ENCODE measurements around the gene TRMT11.
"Not testable (repeated sequence)": the region's sequence is repeated elsewhere in the genome, so short reads cannot be mapped to it uniquely, and the experiment has no call there.

The TRMT11 gene

DNA sequence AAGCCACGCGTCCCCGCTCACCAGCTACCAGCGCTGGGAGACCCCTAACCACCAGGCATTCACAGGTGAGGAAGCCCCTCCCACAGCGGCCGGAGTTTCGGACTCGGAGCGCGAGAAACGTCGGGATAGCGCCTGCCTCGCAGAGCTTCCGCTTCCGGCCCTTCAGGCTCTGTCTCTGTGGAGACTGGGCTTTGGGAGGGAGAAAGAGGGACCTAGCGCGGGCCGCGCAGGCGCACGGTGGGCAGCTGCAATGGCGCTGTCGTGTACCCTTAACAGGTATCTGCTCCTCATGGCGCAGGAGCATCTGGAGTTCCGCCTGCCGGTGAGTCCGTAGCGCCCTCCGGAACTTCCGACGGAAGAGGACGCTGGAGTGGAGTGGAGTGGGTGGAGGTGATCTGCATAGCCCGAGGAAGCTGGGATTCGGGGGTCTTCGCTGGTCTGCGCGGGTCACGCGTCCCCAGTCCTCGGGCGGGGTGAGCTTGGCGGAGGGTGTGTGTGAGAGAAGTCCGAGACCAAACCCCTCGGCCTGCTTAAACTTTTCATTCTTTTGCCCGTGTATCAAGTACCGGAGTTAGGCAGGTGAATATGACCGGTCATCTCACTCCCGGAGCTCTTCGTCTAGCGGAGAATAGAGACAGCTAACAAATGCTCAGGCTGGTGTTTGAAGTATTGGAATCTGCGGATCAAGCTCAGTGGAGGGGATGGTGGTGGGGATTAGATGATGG lies at the start of gene TRMT11:
TRMT11 (plus strand) TSS at position 240 of the 725 bp plus-strand sequence; CDS start at position 251, 11 bp downstream.
- DNase-seq (ENCODE audit: low read depth, low spot score): peak; percentile 33
- peak within 1 kb of the TSS; percentile 86 for H3K27ac ChIP-seq

DNA sequence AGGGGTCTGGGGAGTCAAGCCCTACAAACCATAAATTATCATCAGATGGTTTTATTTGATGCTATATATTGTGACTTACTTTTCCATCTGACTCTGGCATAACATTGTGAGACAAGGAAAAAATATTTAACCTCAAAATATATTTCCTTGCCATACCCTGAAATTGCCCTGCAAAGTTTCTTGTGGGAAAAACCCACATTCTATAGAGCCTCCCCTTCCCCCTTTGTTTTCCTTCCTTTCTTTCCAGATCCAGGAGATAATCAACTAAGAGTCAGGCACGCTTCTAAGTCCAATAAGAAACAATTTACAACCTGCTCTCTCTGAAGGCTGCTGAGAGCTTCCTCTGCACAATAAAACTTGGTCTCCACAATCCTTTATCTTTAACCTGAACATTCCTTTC lies 47.3 kb upstream of the TRMT11 start:
- H3K27ac ChIP-seq: no peak overlapping the region
- DNase-seq (ENCODE audit: low read depth, low spot score): no peak

DNA sequence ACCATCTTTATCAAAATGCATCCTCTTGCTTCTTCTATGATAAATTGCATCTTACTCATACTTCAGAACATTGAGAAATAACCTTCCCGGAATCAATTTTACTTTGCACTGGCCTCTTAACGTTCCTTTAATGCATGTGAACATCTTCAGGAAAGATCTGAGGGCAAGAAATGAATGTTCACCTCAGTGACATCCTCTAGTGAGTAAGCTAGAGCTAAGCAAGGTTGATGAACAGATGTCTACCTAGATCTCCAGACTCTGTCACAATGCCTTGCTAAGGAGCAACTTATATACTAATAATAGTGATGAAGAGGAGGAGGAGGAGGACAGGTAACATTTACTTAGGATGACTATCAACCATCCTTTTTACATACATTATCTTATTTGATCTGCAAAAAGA lies 46.5 kb upstream of the TRMT11 start:
- DNase-seq (ENCODE audit: low read depth, low spot score): no peak
- H3K27ac ChIP-seq: no peak overlapping the region

DNA sequence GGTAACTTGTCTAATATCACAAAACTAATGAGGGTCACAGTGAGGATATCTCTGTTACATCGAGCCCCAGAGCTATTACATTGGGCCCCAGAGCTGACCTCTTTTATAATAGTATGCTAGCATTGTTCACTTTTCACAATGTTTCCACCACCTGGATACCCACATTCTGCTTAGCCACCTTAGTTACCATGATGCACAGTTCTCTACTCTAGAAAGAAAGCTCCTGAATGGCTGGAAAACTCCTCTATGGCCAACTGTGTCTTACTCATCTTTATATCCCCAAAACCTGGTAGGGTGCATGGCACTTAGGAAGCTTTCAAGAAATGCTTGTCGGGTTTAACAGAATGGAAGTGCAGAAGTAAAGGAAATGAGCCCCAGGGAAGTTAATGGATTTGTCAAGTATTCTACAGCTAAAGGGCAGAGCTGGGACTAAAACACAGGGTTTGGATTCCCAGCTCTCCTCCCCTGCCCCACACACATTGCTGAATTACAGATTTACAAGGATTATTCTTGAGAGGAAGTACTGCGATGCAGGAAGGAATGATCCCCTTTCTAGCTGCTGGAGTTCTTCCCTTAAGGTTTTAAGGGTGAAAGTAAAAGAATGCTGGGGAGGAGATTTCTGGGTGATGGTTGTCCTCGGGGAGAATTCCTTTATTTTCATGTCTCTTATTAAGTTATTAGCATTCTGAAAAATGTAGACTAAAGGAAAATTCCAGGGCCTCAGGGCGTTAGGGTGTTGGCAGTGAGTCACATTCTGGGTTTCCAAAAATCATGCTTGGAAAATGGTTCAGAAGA lies 45.9 kb upstream of the TRMT11 start:
- no peak for DNase-seq (ENCODE audit: low read depth, low spot score)
- peak overlapping the region; percentile 29 for H3K27ac ChIP-seq

DNA sequence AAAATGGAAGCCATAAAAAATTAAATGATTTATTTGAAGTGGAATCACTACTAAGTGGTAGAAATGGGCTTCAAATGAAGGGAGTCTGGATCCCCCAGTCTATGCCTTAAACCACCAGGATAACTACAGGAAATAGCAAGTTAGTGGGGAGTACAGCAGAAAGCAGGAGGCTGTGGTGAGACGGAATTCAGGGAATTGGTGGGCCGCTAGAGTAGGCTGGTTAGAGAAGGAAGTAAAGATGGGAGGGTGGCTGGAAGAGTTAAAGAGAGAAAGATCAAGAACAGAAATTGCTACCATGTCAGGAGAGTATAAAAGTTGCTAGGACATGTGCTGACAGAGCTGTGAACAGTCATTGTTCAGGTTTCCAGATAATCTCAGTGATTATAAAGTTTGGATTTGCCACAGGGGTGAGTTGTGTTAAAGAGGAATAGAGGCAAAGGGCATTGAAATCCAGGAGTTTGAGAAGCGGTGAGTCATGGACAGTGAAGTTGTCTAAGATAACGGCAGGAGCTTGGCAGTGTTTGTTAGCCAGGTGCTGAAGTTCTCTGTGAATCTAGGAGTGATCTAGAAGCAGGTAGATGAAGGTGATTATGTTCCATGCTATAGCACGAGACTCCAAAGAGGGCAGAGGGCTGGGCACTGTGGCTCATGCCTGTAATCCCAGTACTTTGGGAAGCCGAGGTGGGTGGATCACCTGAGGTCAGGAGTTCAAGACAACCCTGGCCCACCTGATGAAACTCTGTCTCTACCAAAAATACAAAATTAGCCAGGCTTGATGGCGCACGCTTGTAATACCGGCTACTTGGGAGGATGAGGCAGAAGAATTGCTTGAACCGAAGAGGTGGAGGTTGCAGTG lies 43.4 kb upstream of the TRMT11 start:
- H3K27ac ChIP-seq: peak overlapping the region; percentile 15
- no peak for DNase-seq (ENCODE audit: low read depth, low spot score)

DNA sequence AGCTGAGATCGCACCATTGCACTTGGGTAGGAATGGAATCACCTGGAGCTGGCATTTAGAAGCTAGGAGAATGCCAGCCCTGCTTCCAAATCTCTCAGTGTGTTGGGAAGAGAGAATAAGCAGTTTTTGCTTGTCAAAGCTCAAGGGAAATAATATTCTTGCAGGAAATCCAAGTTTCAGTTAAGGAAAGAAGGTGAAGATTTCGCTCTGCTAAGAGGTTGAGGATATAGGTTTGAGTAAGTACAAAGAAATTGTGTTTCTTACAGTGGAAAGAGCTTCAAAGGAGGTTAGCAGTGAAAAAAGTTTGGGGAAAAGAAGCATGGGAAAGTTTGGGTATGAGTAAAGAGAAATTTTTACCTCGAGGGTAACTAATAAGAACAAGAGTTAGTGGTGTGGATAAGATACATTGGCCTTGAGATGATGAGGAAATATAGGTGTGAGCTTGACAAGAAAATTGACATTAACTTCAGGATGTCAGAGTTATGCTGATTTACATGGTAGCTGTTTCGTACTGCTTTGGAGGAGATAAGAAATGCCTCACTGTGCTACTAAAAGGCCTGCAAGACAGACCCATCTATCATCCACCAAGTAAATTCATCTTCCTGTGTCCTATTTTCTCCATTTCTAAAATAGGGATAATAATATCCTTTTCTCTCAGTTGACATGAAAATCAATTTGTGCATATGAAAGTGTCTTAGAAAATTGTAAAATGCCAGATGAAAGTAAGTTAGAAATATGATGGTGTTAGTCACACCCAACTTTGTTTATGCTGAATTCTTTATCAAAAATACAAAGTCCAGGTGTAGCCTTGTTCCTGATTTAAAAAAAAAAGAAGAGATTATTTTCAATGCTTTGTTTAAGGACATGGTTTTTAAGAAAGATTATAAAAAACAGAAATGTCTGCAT lies 42.6 kb upstream of the TRMT11 start:
- H3K27ac ChIP-seq: peak overlapping the region; percentile 71
- no peak for DNase-seq (ENCODE audit: low read depth, low spot score)

DNA sequence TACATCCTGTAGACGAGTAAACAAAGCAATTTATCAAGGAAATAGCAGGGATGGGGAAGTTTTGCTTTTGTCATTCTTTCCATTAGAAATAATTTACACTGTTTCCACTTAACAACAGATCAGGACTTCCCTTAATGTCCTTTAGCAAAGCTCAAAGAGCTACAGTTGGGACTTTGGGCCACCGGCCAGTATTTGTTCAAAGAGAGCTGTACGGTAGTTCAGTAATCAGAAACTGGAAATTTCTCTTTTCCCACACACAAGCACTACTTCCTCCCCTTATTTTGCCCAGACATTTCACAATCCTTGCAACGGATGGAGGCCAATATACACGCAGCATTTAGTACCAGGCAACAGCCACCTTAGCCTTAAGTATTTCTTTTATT lies 41.9 kb upstream of the TRMT11 start:
- no peak for DNase-seq (ENCODE audit: low read depth, low spot score)
- H3K27ac ChIP-seq: peak overlapping the region; percentile 71

DNA sequence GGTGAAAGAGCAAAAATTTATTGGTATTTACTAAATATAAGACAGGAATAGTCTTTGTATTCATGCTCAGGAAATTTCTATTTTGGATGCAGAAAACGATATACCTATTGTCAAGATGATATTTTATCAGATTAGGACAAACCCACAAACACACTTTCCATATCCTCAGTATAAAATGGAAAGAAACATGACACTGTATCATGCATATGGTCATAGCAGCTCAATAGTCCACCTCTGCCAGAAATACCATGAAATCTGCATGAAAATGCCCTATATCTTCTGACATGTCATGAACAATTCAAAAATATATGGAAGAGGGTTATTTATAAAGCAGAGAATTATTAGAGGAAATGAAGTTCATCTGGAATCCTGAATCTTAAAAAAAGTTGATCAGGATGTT lies 41.4 kb upstream of the TRMT11 start:
- peak overlapping the region; percentile 71 for H3K27ac ChIP-seq
- no peak for DNase-seq (ENCODE audit: low read depth, low spot score)

DNA sequence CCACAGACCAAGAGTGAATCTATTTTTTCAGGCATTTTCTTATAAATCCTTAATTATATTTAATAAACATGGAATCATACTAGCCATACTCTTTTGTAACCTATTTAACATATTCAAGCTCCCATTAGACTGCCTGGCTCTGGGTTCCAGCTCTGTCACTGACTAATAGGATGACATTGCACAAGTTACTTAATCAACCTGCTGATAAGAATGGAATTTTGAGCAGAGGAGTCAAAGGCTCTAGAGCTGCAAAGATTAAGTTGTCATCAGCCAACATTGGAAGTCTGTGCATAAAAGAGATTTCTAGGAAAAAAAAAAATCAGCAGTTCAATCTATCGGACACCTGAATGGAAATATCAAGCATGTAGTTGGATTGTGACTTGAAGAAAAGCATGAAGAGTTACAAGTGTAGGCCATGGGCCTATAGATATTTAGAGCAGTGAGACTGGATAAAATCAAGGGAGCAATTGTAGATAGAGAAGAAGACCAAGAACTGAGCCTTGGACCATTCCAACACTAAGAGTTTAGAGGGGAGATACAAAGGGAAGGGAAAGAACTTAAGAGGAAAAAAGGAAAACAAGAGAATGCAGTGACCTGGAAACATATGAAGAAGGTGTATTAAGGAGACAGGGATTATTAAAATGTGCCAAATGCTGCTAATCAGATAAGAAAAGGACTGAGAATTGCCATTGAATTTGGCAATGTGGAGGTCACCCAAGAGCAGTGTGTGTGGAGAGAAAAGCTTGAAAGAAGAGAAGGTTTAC lies 40.8 kb upstream of the TRMT11 start:
- no peak for DNase-seq (ENCODE audit: low read depth, low spot score)
- H3K27ac ChIP-seq: peak overlapping the region; percentile 71

DNA sequence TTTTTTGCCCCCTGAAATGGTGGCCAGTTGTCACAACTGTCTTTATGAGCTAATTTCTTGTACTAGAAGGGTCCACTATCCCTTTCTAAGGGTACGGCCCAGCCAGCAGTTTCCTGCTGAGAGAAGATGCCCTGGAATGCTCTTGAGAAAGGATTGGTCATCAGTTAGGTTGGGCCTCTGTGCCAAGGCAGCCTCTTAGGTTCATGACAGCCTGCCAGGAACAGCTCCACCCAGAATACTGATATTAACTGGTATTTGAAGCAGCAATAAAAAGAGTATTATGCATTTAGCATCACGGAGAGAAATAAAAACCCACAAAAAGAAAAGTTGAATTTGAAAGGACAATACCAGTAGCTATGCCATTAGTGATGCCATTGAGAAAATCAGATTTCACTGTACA lies 38.7 kb upstream of the TRMT11 start:
- peak overlapping the region; percentile 3 for H3K27ac ChIP-seq
- DNase-seq (ENCODE audit: low read depth, low spot score): no peak

DNA sequence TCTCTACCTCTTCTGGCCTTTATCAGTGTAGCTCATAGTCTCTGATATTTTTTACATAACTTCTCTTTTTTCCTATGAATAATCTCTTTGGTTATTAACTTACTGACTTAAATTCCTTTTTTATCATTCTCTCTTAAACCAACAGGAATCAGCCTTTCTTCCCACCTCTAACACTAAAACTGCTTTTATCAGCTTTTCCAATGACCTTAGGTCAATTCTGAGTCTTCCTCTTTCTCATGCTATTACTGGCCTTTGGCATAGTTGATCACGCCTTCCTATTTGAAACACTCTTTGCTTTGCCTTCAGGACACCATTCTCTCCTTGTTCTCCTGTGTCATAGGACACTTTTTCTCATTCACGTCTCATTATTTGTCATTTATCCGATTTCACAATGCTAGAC lies 37.9 kb upstream of the TRMT11 start:
- no peak overlapping the region for H3K27ac ChIP-seq
- DNase-seq (ENCODE audit: low read depth, low spot score): no peak

DNA sequence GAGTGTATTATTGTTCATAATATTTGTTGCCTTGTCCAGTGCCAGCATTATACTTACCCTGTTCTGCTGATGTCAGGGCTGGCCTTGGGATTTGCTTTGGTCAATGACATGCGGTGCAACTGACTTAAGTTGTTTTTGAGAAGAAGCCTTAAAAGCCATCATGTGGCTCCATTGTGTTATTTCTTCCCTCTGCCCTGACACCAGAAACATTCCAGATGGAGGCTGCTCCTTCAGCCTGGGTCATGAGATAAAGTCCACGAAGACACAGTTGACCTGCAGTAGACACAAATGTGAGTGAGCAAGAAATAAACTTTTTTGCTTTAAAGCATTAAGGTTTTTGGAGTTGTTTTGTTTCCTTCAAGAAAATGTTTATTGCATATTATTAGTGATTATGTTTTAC lies 37.3 kb upstream of the TRMT11 start:
- no peak overlapping the region for H3K27ac ChIP-seq
- DNase-seq (ENCODE audit: low read depth, low spot score): no peak

DNA sequence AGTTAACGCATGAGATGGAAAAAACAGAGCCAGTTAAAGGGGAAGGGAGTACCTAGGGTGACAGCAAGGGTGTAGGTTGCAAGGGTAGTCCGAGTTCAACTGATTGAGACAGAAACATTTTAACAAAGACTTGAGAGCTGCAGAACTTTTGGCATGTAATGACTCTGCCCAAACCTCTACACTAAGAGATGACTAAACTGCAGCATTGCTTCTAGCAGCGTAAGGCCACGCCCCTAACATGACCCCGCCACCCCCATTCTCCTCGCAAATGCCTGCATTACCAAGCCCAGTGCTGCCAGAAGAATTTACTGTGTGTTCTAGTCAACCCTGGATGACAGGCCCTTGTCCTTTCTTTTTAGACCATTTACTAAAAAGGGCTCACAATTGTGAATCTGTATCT lies 36.0 kb upstream of the TRMT11 start:
- DNase-seq (ENCODE audit: low read depth, low spot score): peak; percentile 73
- H3K27ac ChIP-seq: no peak overlapping the region

DNA sequence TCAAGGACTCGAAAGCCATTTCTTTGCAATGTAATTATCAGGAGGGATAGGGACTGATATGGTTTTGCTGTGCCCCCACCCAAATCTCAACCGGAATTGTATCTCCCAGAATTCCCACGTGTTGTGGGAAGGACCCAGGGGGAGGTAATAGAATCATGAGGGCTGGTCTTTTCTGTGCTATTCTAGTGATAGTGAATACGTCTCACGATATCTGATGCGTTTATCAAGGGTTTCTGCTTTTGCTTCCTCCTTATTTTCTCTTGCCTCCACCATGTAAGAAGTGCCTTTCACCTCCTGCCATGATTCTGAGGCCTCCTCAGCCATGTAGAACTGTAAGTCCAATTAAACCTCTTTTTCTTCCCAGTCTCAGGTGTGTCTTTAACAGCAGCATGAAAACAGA lies 35.6 kb upstream of the TRMT11 start:
- H3K27ac ChIP-seq; DNase-seq (ENCODE audit: low read depth, low spot score): not testable (repeated sequence)

DNA sequence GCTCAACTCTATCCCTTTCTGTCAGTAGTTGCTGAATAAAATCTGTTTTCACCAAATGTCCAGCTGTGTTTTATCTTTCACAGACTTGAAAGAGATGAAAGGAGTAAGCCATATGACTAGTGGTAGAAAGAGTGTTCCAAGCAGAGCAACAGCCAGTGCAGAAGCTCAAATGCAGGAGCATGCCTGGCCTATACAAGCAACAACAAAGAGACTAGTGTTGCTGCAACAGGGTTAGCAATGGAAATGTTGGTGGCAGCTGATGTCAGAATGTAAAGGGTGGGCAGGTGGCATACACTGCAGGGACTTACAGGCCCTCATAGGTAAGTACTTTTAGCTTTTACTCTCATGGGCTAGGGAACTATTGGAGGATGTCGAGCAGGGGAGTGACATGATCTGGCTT lies 35.0 kb upstream of the TRMT11 start:
- no peak for DNase-seq (ENCODE audit: low read depth, low spot score)
- H3K27ac ChIP-seq: no peak overlapping the region

DNA sequence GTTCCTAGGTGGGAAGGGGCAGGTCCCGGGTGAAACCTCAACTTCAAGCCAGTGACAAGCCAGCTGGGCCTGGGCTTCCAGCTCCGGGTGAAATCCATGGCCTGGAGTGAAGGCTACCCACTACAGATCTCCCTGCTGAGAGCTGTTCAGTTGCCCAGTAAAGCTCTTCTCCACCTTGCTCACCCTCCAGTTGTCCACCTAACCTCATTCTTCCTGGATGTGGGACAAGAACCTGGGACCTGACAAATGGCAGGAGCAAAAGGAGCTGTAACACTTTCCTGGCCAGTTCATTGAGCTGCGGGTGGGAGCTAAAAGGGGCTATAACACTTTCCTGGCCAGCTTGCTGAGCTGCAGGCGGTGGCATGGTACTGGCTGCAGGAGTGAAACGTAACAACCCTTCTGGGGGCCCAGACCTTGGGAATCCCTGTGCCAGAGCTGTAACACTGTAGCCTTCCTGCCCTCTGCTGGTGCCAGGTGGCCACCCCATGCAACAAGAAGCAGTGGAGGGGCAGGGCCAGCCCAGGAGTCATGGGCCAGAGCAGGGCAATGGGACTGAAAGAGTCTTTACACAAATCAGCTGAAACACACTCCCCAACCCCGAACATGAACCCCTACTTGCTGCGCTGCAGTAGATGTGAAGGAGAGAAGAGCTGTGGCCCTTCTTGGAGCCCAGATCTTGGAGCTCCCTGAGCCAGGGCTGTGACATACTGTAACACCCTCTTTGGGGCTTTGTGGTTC lies 33.4 kb upstream of the TRMT11 start:
- H3K27ac ChIP-seq: no peak overlapping the region
- no peak for DNase-seq (ENCODE audit: low read depth, low spot score)

DNA sequence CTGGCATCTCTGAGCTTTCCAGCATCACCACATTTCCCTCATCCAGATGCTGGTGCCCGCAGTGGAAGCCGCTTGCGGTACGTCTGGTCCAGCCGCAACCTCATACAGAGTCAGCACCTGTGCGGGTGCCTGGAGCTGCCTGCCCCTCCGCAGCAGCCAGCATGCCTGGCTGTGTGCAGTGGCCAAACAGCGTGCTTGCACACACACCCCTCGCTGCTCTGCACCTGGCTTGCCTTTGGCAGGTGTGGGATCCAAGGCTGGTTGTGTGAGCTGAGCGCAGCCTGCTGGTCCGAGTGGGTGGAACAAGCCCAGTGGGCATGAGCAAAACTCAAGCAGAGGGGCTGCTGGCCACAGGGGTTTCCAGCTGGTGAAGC lies 32.9 kb upstream of the TRMT11 start:
- DNase-seq (ENCODE audit: low read depth, low spot score): no peak
- no peak overlapping the region for H3K27ac ChIP-seq

DNA sequence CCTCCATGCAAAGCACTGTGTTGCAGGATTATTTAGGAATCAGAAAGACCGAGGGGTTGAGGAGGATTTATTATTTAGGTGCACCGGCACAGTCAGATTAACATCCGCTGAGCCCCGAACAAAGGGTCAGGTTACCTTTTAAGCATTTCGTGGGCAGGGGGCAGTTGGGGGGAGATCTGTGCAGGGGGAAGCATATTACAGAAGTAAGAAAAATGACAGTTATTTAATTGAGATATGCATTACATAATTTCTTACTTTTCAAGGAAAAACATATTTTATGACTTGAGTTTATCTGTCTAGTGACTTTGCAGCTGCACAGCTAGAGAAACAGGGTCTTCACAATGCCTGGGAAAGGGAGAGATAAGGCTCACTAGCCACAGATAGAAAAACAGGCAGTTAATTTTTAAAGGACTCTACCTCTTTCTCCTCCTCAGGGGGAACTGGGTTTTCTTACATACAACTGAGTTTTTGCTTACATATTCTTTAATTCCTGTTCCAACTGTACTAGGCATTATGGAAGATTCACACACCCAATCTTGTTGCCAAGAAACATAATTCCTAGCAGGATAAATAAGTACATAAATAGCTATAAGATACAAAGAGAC lies 31.5 kb upstream of the TRMT11 start:
- H3K27ac ChIP-seq: no peak overlapping the region
- DNase-seq (ENCODE audit: low read depth, low spot score): no peak

All from epithelial cell of prostate (primary cell).